ENCODE measurements around the gene STAMBPL1.

- TF ChIP-seq, protein P1, sequence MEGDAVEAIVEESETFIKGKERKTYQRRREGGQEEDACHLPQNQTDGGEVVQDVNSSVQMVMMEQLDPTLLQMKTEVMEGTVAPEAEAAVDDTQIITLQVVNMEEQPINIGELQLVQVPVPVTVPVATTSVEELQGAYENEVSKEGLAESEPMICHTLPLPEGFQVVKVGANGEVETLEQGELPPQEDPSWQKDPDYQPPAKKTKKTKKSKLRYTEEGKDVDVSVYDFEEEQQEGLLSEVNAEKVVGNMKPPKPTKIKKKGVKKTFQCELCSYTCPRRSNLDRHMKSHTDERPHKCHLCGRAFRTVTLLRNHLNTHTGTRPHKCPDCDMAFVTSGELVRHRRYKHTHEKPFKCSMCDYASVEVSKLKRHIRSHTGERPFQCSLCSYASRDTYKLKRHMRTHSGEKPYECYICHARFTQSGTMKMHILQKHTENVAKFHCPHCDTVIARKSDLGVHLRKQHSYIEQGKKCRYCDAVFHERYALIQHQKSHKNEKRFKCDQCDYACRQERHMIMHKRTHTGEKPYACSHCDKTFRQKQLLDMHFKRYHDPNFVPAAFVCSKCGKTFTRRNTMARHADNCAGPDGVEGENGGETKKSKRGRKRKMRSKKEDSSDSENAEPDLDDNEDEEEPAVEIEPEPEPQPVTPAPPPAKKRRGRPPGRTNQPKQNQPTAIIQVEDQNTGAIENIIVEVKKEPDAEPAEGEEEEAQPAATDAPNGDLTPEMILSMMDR (IDR thresholded peaks at IDR 0.05; ENCODE audit: extremely low read depth in 1 of 2, insufficient read depth in 1 of 2, low read depth in 1 of 2, low read length in 2 of 2), result no peak
- no peak for TF ChIP-seq JUN (IDR thresholded peaks at IDR 0.05; ENCODE audit: borderline replicate concordance, insufficient read depth, insufficient read length, low read depth)
- no peak for TF ChIP-seq EZH2 (IDR thresholded peaks at IDR 0.05; ENCODE audit: borderline replicate concordance, low read depth, low read length, severe bottlenecking)
- TF ChIP-seq, protein P2, sequence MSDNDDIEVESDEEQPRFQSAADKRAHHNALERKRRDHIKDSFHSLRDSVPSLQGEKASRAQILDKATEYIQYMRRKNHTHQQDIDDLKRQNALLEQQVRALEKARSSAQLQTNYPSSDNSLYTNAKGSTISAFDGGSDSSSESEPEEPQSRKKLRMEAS (IDR thresholded peaks at IDR 0.05; ENCODE audit: insufficient read depth, insufficient read length), result no peak
Observed at GRCh38 chr10:88941026-88941425, 61.0 kb downstream of the STAMBPL1 start.

Data from endothelial cell of umbilical vein (primary cell).